GM06990 (cell line): ENCODE results near the gene LHX5.

Source experiments
- DNase-seq: peaks from one replicate; pipeline ENCODE4 v3.0.0-alpha.2; 2011; ENCODE audit not compliant: insufficient read length; ENCODE audit errors: extremely low read depth
- H3K27me3 ChIP-seq: replicated peaks from 2 replicates; pipeline ENCODE4 v1.6.0; 2011; ENCODE audit warnings: low read length; ENCODE audit not compliant: control insufficient read depth, insufficient read depth
- H3K36me3 ChIP-seq: 2 replicates; pipeline ENCODE4 v1.5.1; 2011; ENCODE audit warnings: low read length; ENCODE audit not compliant: control insufficient read depth, insufficient read depth
- H3K4me3 ChIP-seq: replicated peaks from 2 replicates; pipeline ENCODE4 v1.5.1; 2011; ENCODE audit warnings: low read depth, mild to moderate bottlenecking, control low read depth, low read length
- TF ChIP-seq, protein P1 (sequence below): IDR thresholded peaks from 2 replicates; pipeline ENCODE4 v1.5.1; 2011; ENCODE audit warnings: low read length, control low read depth, mild to moderate bottlenecking, inconsistent platforms; ENCODE audit not compliant: insufficient read depth, poor library complexity, severe bottlenecking

Gene LHX5

DNA sequence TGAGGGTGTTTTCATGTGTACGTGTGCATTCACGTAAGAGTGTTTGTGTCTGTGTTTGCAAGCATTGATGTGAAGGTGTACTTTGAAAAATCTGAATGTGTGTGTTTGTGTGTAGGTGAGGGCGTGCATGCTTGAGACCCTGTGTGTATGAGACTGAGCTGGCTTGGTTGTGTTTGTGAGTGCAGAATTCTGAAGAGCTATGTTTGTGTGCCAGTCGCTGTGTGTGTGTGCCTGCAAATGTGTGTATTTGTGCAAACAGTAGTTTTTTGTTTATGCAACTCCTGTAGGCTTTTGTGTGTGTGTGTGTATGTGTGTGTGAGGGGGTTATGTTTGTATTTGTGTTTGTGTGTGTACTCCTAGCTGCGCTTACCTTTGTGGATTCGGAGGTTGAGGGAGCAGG, 1.7 kb upstream of the LHX5 start:
- H3K27me3 ChIP-seq = peaks cover 4% of the 10 kb centered on the region
- H3K36me3 ChIP-seq = no peaks in the 10 kb centered on the region
- TF ChIP-seq, protein P1, sequence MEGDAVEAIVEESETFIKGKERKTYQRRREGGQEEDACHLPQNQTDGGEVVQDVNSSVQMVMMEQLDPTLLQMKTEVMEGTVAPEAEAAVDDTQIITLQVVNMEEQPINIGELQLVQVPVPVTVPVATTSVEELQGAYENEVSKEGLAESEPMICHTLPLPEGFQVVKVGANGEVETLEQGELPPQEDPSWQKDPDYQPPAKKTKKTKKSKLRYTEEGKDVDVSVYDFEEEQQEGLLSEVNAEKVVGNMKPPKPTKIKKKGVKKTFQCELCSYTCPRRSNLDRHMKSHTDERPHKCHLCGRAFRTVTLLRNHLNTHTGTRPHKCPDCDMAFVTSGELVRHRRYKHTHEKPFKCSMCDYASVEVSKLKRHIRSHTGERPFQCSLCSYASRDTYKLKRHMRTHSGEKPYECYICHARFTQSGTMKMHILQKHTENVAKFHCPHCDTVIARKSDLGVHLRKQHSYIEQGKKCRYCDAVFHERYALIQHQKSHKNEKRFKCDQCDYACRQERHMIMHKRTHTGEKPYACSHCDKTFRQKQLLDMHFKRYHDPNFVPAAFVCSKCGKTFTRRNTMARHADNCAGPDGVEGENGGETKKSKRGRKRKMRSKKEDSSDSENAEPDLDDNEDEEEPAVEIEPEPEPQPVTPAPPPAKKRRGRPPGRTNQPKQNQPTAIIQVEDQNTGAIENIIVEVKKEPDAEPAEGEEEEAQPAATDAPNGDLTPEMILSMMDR = no peak
- no peak overlapping the region for H3K4me3 ChIP-seq
- no peak for DNase-seq

DNA sequence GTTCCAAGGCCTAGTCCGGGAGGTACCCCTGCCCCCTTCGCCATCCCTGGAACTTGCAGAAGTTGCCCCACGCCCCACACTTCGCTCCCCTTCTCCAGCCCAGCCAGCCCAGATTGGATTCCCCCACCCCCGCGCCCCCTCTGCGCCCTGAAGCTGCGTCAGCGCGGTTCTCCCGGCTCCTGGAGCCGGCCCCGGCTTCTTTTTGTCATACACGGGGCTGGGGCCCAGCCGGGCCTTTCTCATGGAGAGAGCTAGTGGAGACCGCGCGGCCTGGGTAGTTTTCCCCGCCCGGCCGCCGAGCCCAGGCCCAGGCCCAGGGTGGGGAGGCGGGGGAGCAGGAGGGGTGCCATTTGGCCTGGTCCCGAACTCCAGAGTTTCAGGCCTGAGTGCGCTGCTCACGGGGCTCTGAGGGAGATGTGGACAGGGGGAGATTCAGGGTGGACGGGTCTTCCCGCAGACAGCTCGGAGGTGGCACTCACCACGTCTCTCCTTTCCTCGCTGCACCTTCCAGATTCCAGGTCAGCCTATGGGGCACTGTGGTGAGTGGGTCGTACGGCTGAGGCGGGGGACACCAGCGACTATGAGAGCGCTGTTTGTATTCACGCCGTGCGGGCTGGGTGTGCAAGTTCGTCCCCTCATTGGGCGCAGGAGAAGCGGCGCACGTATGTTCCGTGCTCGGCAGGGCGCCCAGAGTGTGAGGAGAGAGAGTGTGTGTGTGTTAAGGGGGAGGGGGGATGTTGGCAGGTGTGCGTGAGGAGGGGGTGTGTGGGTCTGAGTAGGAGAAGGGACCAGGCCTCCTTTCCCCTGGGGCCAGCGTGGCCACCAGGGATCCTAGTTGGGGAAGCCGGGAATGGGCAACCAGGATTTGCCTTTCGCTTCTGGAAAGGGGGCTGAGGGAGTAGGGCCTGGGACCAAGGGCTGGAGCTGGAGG, 785 bp upstream of the LHX5 start:
- no peaks in the 10 kb centered on the region for H3K36me3 ChIP-seq
- TF ChIP-seq, protein P1 = no peak
- DNase-seq = no peak
- no peak overlapping the region for H3K4me3 ChIP-seq
- peaks cover 4% of the 10 kb centered on the region for H3K27me3 ChIP-seq

DNA sequence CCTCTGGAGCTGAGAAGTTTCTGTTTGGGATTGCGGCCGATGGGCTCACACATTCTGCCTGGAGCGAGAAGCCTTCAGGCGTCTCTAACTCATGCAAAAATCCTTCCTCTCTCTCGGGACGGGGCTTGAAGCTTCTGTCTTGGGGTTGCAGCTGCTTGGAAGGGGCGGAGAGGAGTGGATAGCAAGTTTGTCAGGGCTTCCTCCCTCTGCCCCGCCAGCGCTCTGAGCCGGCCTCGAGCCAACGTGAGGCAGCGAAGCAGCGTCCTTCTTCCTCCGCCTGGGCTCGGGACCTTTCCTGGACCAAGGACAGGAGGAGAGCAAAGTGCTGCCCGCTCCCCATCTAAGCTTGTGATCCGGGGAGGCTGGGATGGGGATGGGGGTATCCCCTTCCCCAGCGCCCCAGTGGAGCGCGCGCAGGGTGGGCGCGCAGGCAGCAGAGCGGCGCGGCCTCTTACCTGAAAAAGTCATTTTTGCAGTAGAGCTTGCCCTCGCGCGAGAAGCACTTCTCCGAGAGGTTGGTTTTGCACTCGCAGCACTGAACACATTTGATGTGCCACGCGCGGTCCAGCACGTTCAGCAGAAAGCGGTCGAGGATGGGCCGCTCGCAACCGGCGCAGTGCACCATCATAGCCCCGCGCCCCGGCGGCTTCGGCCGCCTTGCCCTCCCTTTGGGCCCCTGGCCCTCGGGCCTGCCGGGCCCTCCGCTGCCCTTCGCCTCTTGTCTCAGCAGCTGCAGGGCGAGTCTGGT, 626 bp downstream of the LHX5 start:
- Histone ChIP-seq H3K27me3 (peaks cover 6% of the 10 kb centered on the region), H3K4me3 (no peak overlapping the region), H3K36me3 (no peaks in the 10 kb centered on the region)
- DNase-seq = no peak
- TF ChIP-seq, protein P1 = no peak

DNA sequence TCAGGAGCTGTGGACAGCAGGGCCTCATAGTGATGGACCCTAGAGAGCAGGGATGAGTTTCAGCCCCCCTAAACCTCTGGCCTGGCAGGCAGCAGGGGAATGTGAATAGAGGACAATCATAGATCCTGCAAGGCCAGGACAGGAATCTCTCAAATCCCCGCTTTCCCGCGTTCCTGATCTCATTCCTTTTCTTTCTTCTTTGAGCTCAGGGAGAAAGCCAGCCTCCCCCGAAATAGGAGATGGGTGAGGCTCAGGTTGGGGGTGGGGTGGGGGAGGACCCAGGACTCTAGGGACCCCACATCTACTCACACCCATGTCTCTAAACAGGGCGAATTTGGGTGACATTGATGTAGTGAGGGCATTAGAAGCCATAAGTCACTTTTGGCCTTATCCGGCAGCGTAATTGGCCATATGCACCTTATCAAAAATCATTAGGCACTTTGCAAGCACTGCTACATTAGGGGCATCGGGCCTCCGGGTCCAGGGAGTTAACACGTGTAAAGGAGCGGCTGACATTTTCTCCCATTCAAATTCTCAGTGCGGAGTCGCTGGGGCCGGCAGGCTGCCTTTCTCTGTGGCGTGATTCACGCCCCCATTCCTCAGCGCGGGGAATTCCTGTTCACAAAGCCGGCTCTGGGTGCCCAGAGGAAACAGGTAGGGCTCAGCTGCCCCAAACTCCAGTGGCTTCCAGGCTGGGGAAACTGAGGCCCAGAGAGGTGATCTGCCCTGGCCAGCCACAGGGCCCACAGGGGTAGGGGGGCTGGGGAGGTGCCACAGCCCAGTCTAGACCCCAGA, 1.5 kb downstream of the LHX5 start:
- TF ChIP-seq, protein P1 = no peak
- no peak for DNase-seq
- Histone ChIP-seq H3K27me3 (peaks cover 6% of the 10 kb centered on the region), H3K4me3 (no peak overlapping the region), H3K36me3 (no peaks in the 10 kb centered on the region)

DNA sequence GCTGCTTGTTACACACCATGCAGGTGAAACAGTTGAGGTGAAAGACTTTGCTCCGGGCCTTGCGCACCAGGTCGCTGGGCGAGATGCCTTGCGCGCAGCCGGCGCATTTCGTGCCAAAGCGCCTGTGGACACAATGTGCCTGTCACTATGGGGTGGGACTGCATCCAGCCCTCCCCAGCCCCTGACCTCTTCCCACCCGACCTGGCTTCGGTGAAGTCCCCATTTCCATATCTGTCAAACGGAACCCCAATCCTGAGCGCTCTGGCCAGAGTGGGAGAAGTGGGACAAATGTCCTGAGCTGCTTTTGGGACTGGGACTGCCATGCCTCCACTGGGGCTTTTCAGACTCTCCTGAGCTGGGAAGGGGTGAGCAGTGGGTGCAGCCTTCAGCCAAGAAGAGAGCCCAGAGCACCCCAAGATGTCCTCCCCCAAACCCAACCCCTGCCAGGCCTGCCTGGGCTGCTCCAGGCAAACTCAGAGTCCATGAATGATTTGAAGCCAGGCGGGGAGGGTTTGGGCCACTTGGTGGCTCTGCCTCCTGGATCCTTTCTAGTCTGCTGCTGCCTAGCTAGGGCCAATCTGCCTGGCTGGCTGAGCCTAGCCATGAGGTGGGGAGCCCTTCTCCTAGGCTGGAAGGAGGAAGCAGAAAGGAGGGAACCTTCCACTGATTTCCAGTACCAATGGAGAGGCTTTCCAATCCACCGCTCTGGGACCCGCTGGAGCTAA, 2.3 kb downstream of the LHX5 start:
- Histone ChIP-seq H3K4me3 (no peak overlapping the region), H3K36me3 (no peaks in the 10 kb centered on the region), H3K27me3 (peaks cover 6% of the 10 kb centered on the region)
- DNase-seq = no peak
- TF ChIP-seq, protein P1 = no peak
